NCI-H510A (cell line): Measurements from ENCODE around the gene TMEM212.
"Not testable (repeated sequence)": the region's sequence is repeated elsewhere in the genome, so short reads cannot be mapped to it uniquely, and the experiment has no call there.

Experiments
- DNase-seq: peaks from one replicate; lab custom pipeline; 2025; lab: John Stamatoyannopoulos, UW

TMEM212 gene

DNA sequence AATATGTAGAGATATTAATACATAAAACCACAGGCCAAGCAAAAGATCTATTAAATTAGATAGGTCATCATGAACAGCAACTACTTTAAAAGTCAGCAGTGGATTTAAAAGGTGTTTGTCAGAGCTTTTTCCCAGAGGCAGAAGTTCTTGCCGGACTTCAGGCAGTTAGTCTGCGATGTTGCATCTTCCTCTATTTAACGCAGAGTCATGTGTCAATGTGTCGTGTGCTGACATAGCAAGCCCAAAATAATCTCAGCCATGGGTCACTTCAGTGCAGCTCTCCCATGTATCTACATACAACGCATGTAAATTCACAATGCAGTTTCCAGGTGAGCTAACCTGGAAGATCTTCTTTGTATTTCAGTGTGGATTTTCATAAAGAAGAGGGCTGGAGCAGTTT is 8.0 kb upstream of the TMEM212 start:
- DNase-seq, result no peak

DNA sequence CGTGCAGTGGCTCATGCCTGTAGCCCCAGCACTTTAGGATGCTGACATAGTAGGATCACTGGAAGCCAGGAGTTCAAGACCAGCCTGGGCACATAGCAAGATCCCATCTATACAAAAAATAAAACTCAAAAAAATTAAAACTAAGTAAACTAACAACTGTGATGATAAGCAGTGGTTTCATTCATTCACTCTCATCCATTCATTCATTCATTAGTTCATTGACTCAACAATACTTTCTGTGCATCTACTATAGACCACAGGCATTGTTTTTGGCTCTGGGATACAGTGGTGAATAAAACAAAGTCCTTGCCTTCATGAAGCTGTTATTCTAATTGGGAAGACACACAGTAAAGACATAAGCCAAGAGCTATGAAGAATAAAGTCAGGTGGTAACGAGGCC is 7.5 kb upstream of the TMEM212 start:
- no peak for DNase-seq

DNA sequence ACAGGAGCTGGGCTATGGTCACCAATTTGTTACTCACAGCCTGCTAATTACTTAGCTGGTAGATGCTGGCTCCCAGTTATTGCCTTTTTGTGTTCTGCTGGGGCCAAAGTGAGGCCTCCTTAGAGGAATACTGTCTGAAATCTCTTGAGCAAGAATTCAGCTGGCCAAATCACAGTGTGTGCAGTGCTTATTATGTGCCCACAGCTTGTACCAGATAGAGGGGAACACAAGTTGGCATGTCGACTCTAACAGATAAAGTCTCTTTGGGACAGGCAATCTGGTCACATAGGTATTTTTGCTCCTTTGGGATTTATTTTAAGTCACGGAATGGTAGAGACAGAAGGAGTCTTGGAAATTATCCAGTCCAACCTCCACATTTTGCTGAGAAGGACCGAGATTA is 6.3 kb upstream of the TMEM212 start:
- no peak for DNase-seq

DNA sequence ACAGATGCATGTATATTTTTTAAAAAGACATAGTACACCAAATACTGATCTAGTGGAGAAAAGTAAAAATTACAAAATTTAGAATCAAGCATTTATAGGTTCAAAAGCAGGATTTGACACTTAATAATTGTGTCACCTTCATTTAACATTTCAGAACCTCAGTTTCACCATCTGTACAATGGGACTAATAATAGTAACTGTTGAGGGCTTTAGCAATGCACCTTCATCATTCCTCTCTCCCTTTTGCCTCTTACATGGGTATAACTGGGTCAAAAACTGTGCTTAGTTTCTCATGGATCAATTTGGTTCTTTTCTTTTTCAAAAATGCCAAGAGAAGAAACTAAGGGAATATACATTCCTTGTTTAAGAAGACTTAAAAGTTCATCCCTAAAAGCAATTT is 5.5 kb upstream of the TMEM212 start:
- DNase-seq, result no peak

DNA sequence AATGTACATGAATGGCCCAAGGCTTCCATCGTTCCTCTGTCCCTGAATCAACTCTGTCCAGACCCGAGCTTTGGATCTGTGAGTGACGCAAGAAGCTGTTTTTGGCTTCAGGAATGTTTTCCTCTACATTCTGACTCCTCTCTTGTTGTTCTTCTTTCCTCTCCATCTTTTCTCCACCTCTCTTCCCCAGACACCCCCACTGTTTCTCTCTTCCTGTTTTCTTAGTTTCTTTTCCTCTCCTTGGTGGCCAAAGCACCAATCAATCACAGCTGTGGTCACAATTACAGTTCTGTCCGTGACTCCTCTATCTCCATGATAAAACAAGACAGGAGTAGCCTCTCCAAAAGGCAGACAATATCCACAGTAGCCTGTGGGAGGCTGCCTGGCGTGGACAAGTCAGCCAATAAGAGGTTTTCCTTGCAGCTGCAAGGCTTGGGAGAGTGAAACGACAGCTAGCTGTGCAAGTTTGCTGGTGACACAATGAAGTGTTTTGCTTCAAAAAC is 4.9 kb upstream of the TMEM212 start:
- no peak for DNase-seq

DNA sequence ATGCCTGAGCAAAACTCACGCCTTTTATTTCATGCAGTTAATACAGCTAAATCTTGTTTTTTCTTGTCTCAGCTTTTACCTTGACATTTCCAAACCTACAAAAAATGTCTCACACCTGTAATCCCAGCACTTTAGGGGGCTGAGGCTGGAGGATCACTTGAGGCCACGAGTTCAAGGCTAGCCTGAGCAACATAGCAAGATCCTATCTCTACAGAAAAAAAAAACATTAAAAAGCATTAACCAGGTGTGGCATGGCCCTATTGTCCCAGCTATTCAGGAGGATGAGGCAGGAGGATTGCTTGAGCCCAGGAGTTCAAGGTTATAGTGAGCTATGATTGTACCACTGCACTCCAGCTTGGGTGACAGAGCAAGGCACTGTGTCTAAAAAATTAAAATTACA is 3.9 kb upstream of the TMEM212 start:
- DNase-seq, result no peak

DNA sequence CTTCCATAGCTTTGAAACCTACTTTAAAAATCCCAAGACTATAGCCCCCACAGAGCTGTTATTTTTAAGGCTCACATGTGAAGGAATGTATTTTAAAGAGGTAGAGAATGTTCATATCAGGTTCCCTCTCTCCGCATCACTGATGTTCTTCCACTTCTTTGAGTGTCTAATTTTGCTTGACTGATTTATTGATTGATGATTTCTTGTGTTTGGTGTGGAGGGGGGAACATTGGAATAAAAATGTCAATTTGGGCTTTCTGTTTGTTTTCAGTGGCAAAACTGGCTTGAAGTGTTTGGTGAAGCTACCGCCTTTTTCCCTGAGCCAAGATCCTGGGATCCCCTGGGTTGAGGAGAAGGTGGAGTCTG is 2.7 kb upstream of the TMEM212 start:
- DNase-seq, result no peak

DNA sequence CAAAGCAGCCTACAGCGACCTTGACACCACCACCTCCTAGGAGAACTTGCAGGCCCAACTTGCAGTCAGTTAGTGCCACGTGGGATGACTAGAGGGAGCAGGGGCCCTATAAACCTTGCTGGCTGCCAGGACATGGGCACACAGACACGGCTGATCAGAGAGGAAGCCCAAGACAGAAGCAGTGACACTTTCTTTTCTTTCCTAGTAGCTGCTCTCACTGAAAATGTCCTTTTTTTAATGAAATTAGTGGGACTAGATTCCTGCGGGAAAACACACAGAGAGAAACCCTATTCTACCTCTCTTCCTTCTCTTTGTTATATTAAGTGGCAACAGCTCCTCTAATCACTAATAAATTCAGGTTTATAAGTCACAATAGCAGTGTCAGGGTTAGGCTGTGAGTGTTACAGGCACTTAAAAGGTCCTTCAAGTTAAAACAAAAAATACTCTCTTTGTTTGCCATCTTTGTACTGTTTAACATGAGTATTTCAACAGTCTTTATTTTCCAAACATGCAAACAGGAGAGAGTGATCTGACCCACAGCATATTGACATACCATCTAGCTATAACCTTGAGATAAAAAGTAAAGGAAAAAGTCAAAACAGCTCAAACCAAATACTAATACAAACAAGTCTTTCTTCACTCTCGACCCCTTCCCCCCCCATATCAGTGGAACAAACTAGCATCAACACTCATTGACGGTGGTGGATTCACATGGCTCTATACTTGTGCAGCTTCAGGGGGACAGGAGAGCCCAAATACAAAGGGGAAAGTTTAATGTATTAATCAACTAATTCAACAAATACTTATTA is 2.1 kb upstream of the TMEM212 start:
- DNase-seq, result no peak

DNA sequence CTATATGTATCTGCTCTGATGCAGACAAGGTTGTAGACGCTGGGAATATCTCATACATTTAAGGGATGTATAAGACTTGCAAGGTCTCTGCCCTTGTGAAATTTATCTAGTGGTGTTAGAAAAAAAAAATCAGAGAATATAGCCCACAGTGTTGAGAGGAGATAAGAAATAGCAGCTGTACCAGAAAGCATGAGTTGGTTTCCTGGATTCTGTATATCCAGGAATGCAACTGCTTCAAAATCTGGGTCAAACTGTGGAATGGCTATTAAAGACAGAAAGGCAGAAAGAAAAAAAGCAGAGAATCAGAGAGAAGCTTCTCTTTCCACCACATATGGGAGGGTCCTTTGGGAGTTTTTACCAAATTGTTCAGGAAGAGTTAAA is 1.5 kb upstream of the TMEM212 start:
- no peak for DNase-seq

DNA sequence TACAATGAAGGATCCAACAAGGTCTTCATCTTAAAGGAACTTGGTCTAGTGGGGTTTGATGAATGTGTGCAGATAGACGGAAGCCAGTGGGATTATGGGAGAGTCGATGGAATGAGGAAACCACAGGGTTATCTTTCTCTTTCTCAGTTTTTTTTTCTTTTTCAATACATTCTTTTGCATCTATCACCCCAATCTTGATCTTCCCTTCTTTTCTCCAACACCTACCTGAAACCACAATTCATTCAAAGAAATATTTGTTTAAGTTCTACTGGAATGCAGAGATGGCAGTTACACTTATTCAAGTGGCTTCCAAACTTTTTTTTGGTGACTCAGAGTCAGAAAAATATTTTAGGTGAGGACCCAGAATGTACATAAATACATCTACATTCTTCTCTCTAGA is 1.7 kb downstream of the TMEM212 start:
- DNase-seq, result no peak

DNA sequence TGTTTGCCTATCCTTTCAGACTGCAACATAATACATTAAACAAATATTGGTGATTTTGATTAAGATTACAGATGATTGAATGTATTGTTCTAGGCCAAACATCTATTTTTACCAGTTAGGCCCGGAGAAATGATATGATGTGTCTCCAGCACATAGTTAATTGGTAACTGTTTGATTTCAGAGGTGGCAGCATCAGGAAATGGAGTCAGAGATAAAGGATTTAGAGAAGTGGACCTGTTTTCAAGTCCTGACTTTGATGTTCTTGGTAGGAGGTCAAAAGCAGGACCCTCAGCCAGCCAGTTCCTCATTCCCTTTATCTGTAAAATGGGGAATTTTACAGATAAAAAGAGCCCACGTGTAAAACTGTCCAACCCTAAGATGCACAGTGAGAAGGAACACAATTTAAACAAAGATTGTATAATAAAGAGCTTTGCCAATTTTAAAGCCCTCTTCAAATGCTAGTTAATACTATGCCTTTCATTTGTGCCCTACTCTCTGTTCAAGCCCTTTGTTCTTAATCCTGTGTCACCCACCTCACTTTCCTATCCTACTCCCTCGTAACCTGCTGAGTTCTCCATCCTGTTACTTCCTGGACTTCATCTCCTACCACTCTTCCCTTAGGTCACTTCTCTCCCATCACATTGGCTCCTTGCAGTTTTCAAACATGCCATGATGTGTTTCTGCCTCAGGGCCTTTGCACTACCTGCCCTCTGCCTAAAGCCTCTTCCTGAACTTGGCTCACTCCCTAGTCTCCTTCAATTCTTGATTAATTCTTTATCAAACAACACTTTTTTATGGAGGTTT is 2.5 kb downstream of the TMEM212 start:
- DNase-seq, result no peak

DNA sequence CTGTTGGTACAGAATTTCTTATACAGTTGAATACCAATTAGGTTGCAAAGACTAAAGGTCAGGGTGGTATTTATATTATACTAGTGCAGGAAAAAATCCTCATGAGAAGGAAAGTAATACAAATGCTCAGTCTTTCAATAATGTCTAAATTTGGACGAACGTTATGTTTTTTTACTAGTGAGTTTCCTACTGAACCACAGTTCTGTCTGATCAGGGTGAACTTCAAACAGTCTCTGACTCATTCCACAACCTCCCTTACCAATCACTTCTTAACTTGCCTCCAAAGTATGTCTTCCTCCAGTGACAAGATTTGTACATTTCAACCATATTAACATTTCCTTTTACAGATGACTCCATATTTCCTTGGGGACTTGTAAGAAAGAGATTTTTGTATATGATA is 3.4 kb downstream of the TMEM212 start:
- DNase-seq, result no peak

DNA sequence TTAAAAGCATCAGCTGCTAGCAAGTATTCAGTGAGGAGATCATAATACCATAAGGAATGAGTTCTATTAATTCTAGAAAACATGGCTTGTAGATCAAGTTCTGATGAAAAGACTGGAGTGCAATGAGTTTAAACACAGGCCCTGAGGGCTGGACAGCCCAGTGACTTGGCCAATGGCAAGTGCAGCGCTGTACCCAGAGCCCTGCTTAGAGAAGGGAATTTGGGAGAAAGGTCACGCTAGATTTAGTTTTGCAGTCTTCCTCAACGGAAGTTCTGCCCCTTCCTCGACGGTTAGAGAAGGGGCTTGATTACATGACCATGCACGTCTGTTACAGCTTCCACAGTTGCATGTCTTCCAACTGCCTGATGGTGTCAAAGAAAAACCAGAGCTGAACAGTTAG is 4.0 kb downstream of the TMEM212 start:
- no peak for DNase-seq

DNA sequence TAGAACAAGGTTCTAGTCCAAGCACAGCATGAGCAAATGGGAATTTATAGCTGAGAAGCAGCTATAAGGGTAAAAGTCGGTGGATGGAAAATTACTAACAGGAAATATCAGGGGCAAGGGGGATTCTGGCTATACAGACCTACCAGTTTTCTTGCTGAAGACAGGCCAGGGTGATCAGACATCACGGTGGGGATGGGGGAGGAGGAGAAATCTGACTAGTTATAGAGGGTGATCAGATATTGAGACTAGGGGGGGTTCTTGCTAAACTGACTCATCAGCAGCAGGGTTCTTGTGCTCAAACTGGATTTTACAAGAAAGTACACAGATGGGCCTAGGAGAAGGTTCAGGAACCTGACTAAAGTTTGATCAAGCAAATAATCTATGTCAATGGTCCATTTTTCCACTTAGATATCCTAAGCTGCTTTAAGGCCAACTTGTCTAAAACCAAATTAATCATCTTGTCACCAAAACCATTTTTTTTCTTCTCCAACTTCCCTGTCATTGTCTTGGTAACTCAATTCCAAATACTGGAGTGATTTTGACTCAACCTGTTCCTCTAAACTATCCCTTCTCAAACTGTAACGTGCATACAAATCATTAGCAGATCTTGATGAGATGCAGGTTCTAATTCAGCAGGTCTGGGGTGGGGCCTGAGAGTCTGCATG is 4.6 kb downstream of the TMEM212 start:
- DNase-seq, result no peak

DNA sequence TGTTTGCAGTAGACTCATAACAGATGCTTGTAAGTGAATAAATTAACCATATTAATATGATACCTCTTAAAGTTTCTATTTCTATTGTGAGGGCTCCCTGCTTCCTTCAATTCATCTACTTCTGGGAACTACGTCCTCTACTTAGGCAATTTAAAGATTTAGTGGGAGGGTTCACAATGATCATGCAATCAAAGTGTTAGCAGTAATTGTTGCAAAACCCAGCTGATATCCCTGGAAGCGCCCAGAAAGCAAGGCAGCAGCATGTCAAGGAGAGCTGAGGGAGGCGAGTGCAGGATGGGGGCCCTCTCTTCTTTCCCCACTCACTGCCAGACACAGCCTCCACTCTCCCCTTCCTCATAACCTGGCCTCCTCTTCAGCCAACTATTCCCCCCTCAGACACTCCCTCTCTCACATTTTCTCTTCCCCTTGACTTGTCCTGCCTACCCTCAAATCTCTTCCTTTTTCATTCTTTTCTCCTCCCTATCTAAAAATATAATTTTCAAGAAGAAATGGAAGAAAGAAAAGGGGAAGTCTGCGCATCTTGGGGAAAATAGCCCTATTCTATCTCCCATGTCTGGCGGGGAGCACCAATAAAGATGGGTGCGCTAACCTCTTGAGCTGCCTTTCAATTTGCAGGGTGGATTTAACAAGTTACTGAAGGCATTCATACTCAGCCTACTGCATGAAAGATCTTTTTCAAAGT is 6.6 kb downstream of the TMEM212 start:
- no peak for DNase-seq

DNA sequence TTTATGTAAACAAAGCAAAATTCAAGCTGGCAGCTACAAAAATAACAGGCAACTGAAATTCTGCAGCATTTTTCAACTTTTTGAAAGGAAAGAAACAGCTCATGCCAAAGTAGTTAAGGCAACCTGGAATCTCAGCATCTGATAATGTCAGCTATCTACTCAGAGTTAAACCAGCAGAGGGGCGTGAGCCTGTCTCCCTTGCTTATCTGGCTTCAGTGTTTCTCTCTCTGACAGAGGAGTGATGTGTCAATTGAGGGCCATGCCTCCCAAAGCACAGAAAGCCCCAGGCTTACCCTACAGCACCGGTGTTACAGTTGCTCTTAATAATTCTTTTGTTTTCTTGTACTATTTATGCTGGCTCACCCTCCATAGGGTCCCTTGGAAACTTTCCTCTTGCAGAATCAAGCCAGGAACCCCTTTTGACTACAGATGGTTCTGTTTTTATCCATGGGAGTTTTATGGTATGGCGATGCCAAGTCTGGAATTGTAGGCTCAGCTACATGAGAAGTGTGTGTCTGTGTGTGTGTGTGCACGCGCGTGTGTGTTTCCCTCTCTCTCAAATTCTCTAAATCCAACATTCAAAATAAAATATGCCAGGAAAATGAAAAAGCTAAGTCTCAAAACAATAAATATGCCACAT is 7.3 kb downstream of the TMEM212 start:
- no peak for DNase-seq

DNA sequence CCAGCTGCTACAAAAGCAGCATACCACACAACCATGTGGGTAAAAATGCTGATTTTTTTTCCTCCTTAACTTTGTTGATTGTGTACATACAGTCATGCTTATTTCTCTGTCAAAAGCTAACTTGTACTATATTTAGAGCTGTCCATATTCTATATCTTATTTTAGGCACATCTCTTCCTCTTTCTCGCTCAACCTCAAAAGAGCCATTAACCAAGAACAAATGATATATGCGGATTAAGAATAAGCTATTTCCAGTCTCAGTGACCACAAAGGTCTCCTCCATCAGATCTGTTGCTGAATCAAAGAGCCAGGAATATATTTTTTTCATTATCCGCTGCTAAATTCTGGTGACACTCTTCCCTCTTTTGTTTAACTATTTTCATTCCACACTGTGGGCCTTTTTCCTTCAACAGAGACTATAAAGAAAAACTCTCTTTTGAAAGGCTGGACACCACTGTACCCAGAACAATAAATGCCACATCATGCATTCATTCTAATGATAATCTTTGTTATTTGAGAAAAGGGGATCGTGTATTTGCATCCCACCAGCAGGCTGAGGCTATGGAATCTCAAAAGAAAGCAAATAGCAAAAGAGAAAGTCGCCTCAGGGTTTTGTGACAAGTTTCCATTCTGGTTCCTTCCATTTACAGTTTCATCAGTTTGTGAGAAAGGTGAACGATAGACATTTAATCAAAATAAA is 8.0 kb downstream of the TMEM212 start:
- no peak for DNase-seq

DNA sequence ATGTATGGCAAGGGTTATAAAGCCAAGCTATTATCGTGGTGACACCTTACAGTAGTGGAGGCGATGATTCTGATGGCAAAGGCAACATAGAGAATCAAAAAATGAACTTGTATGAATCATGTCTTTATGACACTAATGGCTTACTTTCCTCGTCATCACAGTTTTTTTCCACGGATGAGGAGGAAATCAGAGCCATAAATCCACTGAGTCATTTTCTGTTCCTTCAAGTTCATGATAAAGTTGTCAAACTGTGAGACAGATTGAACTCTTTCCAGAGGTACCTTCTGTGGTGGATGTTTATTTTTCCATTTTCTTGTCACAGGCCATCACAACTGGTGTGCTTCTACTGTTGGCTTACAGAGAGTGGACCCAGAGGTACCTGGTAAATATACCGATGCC is 8.5 kb downstream of the TMEM212 start:
- no peak for DNase-seq

DNA sequence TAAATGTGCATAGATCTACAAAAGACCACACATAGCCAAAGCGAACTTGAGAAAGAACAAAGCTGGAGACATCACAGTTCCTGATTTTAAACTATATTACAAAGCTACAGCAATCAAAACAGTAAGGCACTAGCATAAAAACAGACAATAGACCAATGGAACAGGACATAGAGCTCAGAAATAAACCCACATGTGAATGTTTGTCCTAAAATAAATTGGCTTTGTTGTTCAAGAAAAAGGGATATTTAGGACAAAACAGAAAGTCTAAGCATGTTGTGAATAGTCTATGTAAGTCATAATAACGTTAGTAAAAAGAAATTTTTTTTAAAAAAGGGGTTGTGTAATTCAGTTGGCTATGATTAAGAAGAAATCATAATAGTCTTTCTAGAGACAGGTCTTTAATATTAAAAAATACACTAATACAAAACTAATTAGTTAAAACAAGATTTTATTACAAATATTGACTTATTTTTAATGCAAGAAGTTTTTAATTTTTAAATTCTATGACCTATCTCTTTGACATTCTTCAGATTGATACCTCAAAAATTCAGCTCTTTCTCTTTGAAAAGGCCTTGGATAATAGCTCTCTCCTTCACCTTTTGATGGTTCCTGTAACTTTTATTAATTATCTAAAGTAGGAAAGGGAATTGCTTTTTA is 11.6 kb downstream of the TMEM212 start:
- DNase-seq, result no peak

DNA sequence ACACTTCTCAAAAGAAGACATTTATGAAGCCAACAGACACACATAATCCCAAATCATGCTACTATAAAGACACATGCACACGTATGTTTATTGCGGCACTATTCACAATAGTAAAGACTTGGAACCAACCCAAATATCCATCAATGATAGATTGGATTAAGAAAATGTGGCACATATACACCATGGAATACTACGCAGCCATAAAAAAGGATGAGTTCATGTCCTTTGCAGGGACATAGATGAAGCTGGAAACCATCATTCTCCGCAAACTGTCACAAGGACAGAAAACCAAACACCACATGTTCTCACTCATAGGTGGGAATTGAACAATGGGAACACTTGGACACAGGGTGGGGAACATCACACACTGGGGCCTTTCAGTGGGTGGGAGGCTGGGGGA is 15.6 kb downstream of the TMEM212 start:
- DNase-seq, result not testable (repeated sequence)
